ENCODE measurements around the gene HOXB8.

HOXB8 gene

DNA sequence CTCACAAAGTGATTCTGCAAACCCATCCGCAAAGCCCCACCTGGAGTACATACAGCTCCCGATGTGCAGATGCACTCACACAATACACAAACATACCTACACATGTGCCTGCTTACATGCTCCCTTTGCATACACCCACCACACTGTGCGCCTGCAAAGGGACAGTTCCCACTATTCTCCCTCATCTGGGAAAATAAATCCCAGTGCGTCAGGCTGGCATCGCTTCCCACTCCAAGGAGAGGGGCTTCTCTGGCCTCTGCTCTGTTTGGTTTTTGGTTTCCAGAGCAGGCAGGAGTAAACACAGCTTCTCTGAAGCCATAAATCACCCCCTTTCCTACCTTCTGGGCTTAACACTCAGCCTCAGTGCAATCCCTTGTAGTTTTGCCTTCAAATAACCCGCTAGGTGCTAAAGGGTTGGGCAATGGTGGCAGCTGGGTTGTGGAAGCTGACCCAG is 51.7 kb downstream of the HOXB8 start:
- DNase-seq (ENCODE audit: low read depth, low spot score): no peak
- H3K4me3 ChIP-seq (ENCODE audit: low read length): peak overlapping the region; percentile 51

DNA sequence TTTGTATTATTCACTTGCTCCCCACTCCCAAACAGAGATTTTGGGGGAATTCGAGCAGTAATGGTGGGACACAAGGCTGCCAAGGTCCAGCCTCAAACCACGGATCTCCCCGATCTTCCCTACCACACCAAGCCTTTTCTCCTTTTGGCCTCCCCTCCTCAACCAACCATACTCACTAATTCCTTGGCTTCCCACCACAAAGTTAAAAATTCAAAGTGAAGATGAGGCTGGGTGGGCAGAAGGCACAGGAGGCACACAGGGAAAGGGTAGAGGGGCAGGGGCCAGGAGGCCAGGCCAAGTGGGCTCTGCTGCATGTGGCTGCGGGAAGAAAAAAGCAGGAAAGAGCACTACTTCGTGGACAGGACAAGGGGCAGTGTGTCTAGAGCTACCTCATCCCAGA is 52.2 kb downstream of the HOXB8 start:
- peak overlapping the region; percentile 51; the same call in 1 of the 2 replicates for H3K4me3 ChIP-seq (ENCODE audit: low read length)
- DNase-seq (ENCODE audit: low read depth, low spot score): no peak

All from Jurkat, Clone E6-1 (cell line).